ENCODE measurements around the gene PMFBP1. TPM values are rescaled to one million over a fixed set of nuclear protein-coding genes. Genes with fewer than 3 reads are reported as not detected.

PMFBP1 gene
- total RNA-seq, 2 experiments from 2014 or later: 1.4 to 1.6 TPM

GRCh38 chr16:72149676-72150464, 22.1 kb downstream of the PMFBP1 start:
- H3K9me3 ChIP-seq (ENCODE audit: control insufficient read depth in 1 of 2, insufficient read depth in 1 of 2, low read length in 2 of 2): no peaks in the 10 kb centered on the region
- POLR2A ChIA-PET: no interaction called here
- ATAC-seq (ENCODE audit: poor library complexity): no peak
- no peaks in the 10 kb centered on the region for H3K27me3 ChIP-seq (ENCODE audit: control insufficient read depth in 1 of 2, insufficient read depth in 2 of 2, low read length in 2 of 2)
- no peak for DNase-seq
- intact Hi-C loops (cut with DNase I, micrococcal nuclease): no loop called here
- no peaks in the 10 kb centered on the region for H3K4me1 ChIP-seq (ENCODE audit: insufficient read depth, low read length)
- CTCF ChIA-PET: no interaction called here
- TF ChIP-seq, protein P1, sequence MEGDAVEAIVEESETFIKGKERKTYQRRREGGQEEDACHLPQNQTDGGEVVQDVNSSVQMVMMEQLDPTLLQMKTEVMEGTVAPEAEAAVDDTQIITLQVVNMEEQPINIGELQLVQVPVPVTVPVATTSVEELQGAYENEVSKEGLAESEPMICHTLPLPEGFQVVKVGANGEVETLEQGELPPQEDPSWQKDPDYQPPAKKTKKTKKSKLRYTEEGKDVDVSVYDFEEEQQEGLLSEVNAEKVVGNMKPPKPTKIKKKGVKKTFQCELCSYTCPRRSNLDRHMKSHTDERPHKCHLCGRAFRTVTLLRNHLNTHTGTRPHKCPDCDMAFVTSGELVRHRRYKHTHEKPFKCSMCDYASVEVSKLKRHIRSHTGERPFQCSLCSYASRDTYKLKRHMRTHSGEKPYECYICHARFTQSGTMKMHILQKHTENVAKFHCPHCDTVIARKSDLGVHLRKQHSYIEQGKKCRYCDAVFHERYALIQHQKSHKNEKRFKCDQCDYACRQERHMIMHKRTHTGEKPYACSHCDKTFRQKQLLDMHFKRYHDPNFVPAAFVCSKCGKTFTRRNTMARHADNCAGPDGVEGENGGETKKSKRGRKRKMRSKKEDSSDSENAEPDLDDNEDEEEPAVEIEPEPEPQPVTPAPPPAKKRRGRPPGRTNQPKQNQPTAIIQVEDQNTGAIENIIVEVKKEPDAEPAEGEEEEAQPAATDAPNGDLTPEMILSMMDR (IDR thresholded peaks at IDR 0.05): no peak
- H3K27ac Mint-ChIP-seq: no peak overlapping the region
- H3K4me3 Mint-ChIP-seq: no peak overlapping the region
- H3K27ac ChIP-seq (ENCODE audit: low read depth in 1 of 2, low read length in 2 of 2): no peak overlapping the region
- H3K4me1 Mint-ChIP-seq (ENCODE audit: low read depth): no peaks in the 10 kb centered on the region
- no peaks in the 10 kb centered on the region for H3K36me3 Mint-ChIP-seq (ENCODE audit: low read depth)
- H3K36me3 ChIP-seq (ENCODE audit: insufficient read depth, low read length): no peaks in the 10 kb centered on the region
- no peaks in the 10 kb centered on the region for H3K9me3 Mint-ChIP-seq
- H3K27me3 Mint-ChIP-seq: no peaks in the 10 kb centered on the region
- H3K4me3 ChIP-seq (ENCODE audit: low read length): no peak overlapping the region

GRCh38 chr16:72142476-72142875, 29.5 kb downstream of the PMFBP1 start:
- DNase-seq: no peak
- Histone ChIP-seq H3K36me3 (ENCODE audit: insufficient read depth, low read length) (no peaks in the 10 kb centered on the region), H3K27me3 (ENCODE audit: control insufficient read depth in 1 of 2, insufficient read depth in 2 of 2, low read length in 2 of 2) (no peaks in the 10 kb centered on the region), H3K4me3 (ENCODE audit: low read length) (no peak overlapping the region), H3K27ac (ENCODE audit: low read depth in 1 of 2, low read length in 2 of 2) (no peak overlapping the region), H3K9me3 (ENCODE audit: control insufficient read depth in 1 of 2, insufficient read depth in 1 of 2, low read length in 2 of 2) (no peaks in the 10 kb centered on the region), H3K4me1 (ENCODE audit: insufficient read depth, low read length) (no peaks in the 10 kb centered on the region)
- ATAC-seq (ENCODE audit: poor library complexity): no peak
- H3K4me3 Mint-ChIP-seq: no peak overlapping the region
- intact Hi-C loops (cut with DNase I, micrococcal nuclease): no loop called here
- POLR2A ChIA-PET: no interaction called here
- no peaks in the 10 kb centered on the region for H3K4me1 Mint-ChIP-seq (ENCODE audit: low read depth)
- H3K36me3 Mint-ChIP-seq (ENCODE audit: low read depth): no peaks in the 10 kb centered on the region
- H3K27me3 Mint-ChIP-seq: no peaks in the 10 kb centered on the region
- H3K9me3 Mint-ChIP-seq: no peaks in the 10 kb centered on the region
- no peak overlapping the region for H3K27ac Mint-ChIP-seq
- CTCF ChIA-PET: no interaction called here
- TF ChIP-seq, protein P1 (IDR thresholded peaks at IDR 0.05): no peak

GRCh38 chr16:72139908-72140307, 32.0 kb downstream of the PMFBP1 start:
- POLR2A ChIA-PET: no interaction called here
- Histone ChIP-seq H3K4me1 (ENCODE audit: insufficient read depth, low read length) (no peaks in the 10 kb centered on the region), H3K4me3 (ENCODE audit: low read length) (no peak overlapping the region), H3K36me3 (ENCODE audit: insufficient read depth, low read length) (no peaks in the 10 kb centered on the region), H3K27me3 (ENCODE audit: control insufficient read depth in 1 of 2, insufficient read depth in 2 of 2, low read length in 2 of 2) (no peaks in the 10 kb centered on the region), H3K9me3 (ENCODE audit: control insufficient read depth in 1 of 2, insufficient read depth in 1 of 2, low read length in 2 of 2) (no peaks in the 10 kb centered on the region), H3K27ac (ENCODE audit: low read depth in 1 of 2, low read length in 2 of 2) (no peak overlapping the region)
- Mint-ChIP-seq H3K27ac (no peak overlapping the region), H3K9me3 (no peaks in the 10 kb centered on the region), H3K4me3 (no peak overlapping the region), H3K36me3 (ENCODE audit: low read depth) (no peaks in the 10 kb centered on the region), H3K27me3 (no peaks in the 10 kb centered on the region), H3K4me1 (ENCODE audit: low read depth) (no peaks in the 10 kb centered on the region)
- TF ChIP-seq, protein P1 (IDR thresholded peaks at IDR 0.05): no peak
- ATAC-seq (ENCODE audit: poor library complexity) (no peak), DNase-seq (no peak)
- CTCF ChIA-PET: no interaction called here
- intact Hi-C loops (cut with DNase I, micrococcal nuclease): no loop called here

Measured in CD4-positive, alpha-beta T cell (primary cell).